Central memory CD8-positive, alpha-beta T cell (primary cell): Measurements from ENCODE around the gene RNF183.

Experiments used
- ATAC-seq: fragments of 150-1000 bp; cut with Tn5 transposase; replicated peaks from 2 replicates; pipeline ENCODE4 v1.10.0; 2022; ENCODE audit warnings: mild to moderate bottlenecking, moderate FRiP score, moderate number of reproducible peaks; ENCODE audit not compliant: poor library complexity, severe bottlenecking; ENCODE audit errors: extremely low read depth
- DNase-seq, 2 donors: peaks; one replicate each; pipeline ENCODE4 v3.0.0; 2021; ENCODE audit warnings: low spot score in 2 of 2
- H3K27ac Mint-ChIP-seq: one replicate; pipeline ENCODE4 v1.8.0; 2022; ENCODE audit warnings: low read depth, mild to moderate bottlenecking, moderate library complexity, mixed read lengths
- H3K27me3 Mint-ChIP-seq: one replicate; pipeline ENCODE4 v1.8.0; 2022; ENCODE audit warnings: mixed read lengths
- H3K36me3 Mint-ChIP-seq: one replicate; pipeline ENCODE4 v1.8.0; 2022; ENCODE audit warnings: mild to moderate bottlenecking, moderate library complexity, mixed read lengths; ENCODE audit not compliant: insufficient read depth
- H3K4me1 Mint-ChIP-seq: one replicate; pipeline ENCODE4 v1.8.0; 2022; ENCODE audit warnings: mixed read lengths
- H3K4me3 Mint-ChIP-seq: one replicate; pipeline ENCODE4 v1.8.0; 2022; ENCODE audit warnings: mild to moderate bottlenecking, moderate library complexity, mixed read lengths
- H3K9me3 Mint-ChIP-seq: one replicate; pipeline ENCODE4 v1.8.0; 2022; ENCODE audit warnings: mixed read lengths

RNF183 gene, protein sequence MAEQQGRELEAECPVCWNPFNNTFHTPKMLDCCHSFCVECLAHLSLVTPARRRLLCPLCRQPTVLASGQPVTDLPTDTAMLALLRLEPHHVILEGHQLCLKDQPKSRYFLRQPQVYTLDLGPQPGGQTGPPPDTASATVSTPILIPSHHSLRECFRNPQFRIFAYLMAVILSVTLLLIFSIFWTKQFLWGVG

DNA sequence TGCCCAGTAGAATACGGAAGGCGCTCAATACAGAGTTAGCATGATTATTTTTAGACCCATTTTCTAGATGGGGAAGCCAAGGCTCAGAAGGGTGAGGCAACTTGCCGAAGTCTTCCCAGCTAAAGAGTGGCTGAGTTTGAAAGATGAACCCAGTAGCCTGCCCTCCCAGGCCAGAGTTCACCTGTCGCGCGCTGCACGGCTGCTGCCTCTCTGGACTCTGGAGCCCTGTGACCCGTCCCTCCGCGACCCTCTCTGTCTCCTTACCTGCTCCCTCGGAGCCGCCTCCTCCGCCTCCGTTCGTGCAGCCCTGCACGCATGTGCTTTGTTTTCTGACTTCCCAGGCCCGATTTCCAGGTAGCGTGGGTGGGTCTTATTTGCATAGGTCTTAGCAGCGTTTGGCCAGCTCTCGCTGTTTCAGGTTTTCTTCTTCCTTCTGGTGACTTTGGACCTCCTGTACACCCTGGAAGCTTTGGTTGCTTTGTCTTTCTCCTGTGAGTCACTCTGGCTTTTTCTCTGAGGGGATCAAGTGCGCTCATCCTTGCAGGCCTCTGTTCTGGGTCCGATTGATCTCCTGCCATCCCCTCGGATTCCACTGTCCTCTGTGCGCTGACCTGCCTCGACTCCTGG, at the start of gene RNF183:
Gene RNF183, minus strand, starts transcription at position 585 of the 627 bp plus-strand sequence. CDS start 5,192 bp downstream, outside the sequence.
- ATAC-seq (no peak), DNase-seq (no peak)
- Mint-ChIP-seq H3K27me3 (peaks cover 36% of the 10 kb centered on the region), H3K36me3 (no peaks in the 10 kb centered on the region), H3K4me3 (no peak within 1 kb of the TSS), H3K9me3 (no peaks in the 10 kb centered on the region), H3K4me1 (no peaks in the 10 kb centered on the region), H3K27ac (no peak within 1 kb of the TSS)

DNA sequence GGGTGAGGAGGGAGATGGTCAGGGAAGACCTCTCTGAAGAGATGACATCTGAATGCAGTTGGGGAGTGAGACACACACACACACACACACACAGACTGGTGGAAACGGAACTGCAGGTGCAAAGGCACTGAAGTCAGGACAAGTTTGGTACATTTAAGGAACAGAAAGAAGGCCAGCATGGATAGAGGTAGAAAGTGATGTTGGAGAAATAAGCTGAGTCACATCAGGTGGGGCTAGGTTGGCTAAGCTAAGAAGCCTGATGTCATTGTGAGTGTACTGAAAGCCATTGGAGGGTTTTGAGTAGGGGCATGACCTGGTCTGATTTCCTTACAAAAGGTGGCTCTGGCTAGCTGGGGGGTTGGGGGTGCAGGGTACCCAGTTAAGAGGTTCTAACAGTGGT, 49.2 kb upstream of the RNF183 start:
- Mint-ChIP-seq H3K27me3 (peaks cover 39% of the 10 kb centered on the region), H3K4me1 (peaks cover 18% of the 10 kb centered on the region), H3K36me3 (peaks cover 5% of the 10 kb centered on the region), H3K4me3 (no peak overlapping the region), H3K27ac (no peak overlapping the region), H3K9me3 (no peaks in the 10 kb centered on the region)
- DNase-seq (no peak), ATAC-seq (no peak)

DNA sequence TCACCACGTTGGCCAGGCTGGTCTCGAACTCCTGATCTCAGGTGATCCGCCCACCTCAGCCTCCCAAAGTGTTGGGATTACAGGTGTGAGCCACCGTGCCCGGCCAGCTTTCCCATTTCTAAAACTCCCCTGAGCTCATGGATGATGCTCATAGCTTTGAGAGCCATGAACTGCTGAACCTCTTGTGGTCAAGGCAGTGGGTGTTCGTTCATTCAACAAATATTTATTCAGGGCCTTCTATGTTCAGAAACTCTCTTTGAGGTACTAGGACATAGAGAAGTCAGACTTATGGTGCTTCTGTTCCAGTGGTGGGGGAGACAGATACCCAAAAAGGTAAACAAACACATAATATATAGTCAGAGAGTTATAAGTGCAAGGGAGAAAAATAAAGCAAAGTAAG, 48.8 kb upstream of the RNF183 start:
- ATAC-seq (no peak), DNase-seq (no peak)
- Mint-ChIP-seq H3K4me1 (peaks cover 18% of the 10 kb centered on the region), H3K4me3 (no peak overlapping the region), H3K9me3 (no peaks in the 10 kb centered on the region), H3K27ac (no peak overlapping the region), H3K27me3 (peaks cover 42% of the 10 kb centered on the region), H3K36me3 (peaks cover 5% of the 10 kb centered on the region)

DNA sequence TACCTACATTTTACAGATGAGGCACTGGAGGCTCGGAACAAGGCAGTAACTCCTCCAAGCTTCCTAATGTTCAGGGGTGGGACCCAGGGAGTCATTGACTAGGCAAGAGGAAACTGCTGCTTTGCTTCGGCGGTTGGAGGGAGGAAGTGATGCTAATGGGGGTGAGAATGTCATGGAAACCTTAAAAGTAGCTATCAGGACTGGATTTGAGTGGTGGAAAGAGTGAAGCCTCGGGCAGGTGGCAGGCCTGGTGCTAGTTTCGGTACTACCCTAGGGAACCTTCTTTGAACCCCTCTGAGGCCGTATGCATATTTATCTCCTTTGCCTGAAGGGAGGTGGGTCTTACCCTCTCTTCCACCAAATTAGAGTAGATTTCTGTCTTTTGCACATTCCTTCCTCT, 47.8 kb upstream of the RNF183 start:
- peak overlapping the region; percentile 82 for H3K4me3 Mint-ChIP-seq
- DNase-seq (no peak), ATAC-seq (peak; percentile 57)
- no peaks in the 10 kb centered on the region for H3K9me3 Mint-ChIP-seq
- peaks cover 42% of the 10 kb centered on the region for H3K27me3 Mint-ChIP-seq
- peaks cover 5% of the 10 kb centered on the region for H3K36me3 Mint-ChIP-seq
- H3K27ac Mint-ChIP-seq: no peak overlapping the region
- peaks cover 18% of the 10 kb centered on the region for H3K4me1 Mint-ChIP-seq

DNA sequence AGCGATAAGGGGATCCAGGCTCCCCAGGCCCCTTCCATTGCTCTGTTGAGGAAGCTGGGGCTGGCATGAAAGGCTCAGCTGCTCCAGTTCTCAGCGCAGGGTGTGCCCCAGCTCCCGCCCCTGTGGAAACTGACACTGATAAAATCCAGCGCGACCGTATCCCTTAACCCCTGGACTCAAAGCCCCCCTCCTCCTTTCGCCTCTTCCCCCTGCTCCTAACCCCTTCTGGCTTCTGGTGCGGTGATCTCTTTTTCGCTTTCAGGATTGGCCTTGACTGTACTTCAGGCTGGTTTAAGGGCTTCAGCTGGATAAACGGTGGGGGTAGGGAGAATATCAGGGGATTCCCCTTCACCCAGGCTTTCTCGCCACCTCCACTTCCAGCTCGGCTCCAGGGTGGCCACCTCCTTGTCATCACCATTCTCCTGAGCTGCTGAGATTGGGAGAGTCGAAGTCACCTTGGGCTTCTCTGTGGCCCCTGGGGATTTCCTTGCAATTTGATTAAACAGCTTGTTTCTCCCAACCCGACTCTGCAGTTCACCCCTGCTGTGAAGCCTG, 47.0 kb upstream of the RNF183 start:
- no peak for DNase-seq
- peaks cover 18% of the 10 kb centered on the region for H3K4me1 Mint-ChIP-seq
- H3K4me3 Mint-ChIP-seq: peak overlapping the region; percentile 82
- H3K27me3 Mint-ChIP-seq: peaks cover 42% of the 10 kb centered on the region
- no peaks in the 10 kb centered on the region for H3K9me3 Mint-ChIP-seq
- peak; percentile 21 for ATAC-seq
- H3K36me3 Mint-ChIP-seq: peaks cover 5% of the 10 kb centered on the region
- H3K27ac Mint-ChIP-seq: no peak overlapping the region

DNA sequence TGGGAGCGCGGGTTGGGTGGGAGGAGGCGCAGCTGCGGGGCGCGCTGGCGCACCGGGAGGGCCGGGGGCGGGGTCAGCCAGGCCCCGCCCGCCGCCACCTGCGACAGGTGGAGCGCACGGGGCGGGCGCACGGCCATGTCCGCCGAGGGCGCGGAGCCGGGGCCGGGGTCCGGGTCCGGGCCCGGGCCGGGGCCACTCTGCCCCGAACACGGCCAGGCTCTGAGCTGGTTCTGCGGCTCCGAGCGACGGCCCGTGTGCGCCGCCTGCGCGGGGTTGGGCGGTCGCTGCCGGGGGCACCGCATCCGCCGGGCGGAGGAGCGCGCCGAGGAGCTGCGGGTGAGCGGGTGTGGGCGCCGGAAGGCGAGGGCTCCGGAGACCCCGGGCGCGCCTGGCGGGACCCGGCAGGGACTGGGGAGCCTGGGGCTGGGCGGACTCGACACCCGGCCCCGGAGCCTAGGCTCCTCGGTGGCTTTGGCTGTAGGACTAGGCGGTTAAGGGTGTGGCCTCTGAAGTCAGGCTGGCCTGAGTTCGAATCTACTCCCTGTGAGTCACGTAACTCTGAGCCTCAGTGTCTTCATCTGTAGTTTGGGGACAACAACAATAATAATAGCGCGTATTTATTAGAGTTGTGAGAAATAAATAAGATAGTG, 46.4 kb upstream of the RNF183 start, which contains the start of gene BSPRY:
Gene BSPRY, plus strand, starts transcription at position 97 of the 650 bp plus-strand sequence. Its CDS starts 39 bp downstream, at position 136.
- Mint-ChIP-seq H3K27me3 (peaks cover 42% of the 10 kb centered on the region), H3K9me3 (no peaks in the 10 kb centered on the region), H3K4me3 (peak within 1 kb of the TSS; percentile 82), H3K4me1 (peaks cover 18% of the 10 kb centered on the region), H3K36me3 (peaks cover 5% of the 10 kb centered on the region), H3K27ac (no peak within 1 kb of the TSS)
- no peak for DNase-seq
- ATAC-seq: peak; percentile 50

DNA sequence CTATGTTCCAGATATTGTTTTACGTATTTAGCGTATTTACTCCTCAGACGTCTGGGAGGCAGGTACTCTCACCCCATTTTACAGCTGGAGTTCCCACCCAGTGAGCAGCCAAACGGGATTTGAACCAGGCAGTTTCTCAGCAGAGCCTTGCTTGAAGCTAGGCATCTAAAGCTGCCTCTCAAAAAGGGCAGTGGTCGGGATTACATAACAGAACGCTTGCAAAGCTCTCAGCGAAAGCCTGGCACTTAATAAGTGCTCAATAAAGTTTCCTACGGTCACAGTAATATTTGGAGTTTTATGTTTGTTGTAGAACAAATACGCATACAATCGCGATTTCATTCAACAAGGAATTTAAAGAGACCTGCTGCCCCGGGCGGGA, 45.9 kb upstream of the RNF183 start:
- H3K9me3 Mint-ChIP-seq: no peaks in the 10 kb centered on the region
- no peak for ATAC-seq
- peaks cover 18% of the 10 kb centered on the region for H3K4me1 Mint-ChIP-seq
- no peak overlapping the region for H3K27ac Mint-ChIP-seq
- peaks cover 5% of the 10 kb centered on the region for H3K36me3 Mint-ChIP-seq
- no peak for DNase-seq
- peaks cover 42% of the 10 kb centered on the region for H3K27me3 Mint-ChIP-seq
- H3K4me3 Mint-ChIP-seq: peak overlapping the region; percentile 72

DNA sequence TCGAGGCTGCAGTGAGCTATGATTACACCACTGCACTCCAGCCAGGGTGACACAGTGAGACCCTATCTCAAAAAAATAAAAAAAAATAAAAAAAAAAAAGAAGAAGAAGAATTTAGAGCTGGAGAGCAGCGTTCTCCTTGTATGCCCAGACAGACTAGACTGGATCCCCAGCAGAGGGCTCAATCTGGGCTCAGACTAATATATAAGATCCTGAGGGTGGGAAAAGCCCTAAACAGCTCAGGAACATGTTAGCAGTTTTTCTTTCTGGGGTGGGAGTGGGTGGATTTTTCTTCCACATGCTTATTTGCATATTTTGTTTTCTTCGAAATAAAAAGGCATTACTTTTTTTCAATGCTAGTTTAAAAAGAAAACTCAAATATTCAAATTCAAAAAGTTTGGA, 45.3 kb upstream of the RNF183 start:
- Mint-ChIP-seq H3K4me3 (no peak overlapping the region), H3K27ac (no peak overlapping the region), H3K9me3 (no peaks in the 10 kb centered on the region), H3K36me3 (peaks cover 5% of the 10 kb centered on the region), H3K4me1 (peaks cover 18% of the 10 kb centered on the region), H3K27me3 (peaks cover 42% of the 10 kb centered on the region)
- no peak for ATAC-seq
- DNase-seq: no peak

DNA sequence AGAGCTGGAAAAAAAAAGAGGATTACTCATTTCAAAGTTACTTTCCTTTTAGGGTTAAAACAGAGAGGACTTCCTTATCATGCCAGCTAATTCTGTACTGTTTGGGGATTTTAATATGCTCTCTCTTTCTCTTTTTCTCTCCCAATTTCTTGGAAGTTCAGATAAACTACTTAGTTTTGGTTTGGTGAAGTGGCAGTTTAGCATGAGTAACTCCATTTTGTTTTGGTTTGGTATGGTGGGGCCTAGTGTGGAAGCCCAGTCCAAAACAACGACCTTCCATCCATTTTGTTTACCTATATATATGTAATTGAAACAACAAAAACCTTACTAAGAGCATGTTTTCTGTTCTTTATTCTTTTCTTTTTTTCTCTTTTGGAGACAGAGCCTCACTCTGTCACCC, 42.5 kb upstream of the RNF183 start:
- Mint-ChIP-seq H3K36me3 (peaks cover 4% of the 10 kb centered on the region), H3K27me3 (peaks cover 18% of the 10 kb centered on the region), H3K4me3 (no peak overlapping the region), H3K4me1 (peaks cover 11% of the 10 kb centered on the region), H3K9me3 (no peaks in the 10 kb centered on the region), H3K27ac (no peak overlapping the region)
- DNase-seq: no peak
- no peak for ATAC-seq

DNA sequence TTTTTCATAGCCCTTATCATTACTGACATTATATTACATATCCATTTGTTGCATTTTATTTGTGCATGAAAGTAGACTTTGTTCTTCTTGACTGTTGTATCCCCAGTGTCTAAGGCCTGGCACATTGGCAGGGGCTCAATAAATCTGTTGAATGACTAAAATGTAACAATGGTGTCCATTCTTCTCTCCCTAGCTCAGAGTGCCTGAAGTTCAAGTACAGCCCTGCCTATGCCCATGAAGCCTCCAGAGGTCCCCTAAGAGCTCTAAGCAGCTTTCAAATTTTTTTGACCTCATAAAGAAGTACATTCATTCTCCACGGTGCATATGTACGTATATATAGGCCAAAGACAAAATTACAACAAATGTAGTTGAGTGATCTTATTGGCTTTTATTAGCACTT, 42.0 kb upstream of the RNF183 start:
- Mint-ChIP-seq H3K4me1 (peaks cover 11% of the 10 kb centered on the region), H3K27me3 (peaks cover 13% of the 10 kb centered on the region), H3K27ac (no peak overlapping the region), H3K36me3 (peaks cover 4% of the 10 kb centered on the region), H3K4me3 (no peak overlapping the region), H3K9me3 (no peaks in the 10 kb centered on the region)
- no peak for DNase-seq
- ATAC-seq: no peak

DNA sequence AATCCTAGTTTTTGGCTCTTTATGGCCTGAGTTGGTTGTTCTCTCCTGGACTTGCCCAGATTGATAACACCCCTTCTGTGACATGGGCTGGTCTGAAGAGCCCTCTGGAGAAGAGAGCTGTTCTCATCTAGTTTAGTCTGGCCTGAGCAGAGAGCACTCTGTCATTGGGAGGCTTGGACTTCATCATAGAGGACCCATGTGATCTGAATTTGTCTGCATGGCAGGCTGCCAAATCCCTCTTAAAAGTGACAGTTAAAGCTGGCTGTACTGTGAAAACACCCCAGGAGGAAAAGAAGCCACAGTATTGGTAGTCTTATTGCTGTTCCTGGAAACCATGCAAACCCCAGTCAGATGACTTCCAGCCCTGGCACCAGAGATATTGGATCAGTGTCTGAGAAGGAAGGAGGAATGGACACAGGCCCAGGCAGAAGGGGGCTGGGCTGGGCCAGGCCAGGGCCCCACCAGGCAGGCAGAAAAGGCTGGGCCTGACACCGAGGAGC, 40.6 kb upstream of the RNF183 start:
- H3K27ac Mint-ChIP-seq: no peak overlapping the region
- H3K4me1 Mint-ChIP-seq: peaks cover 12% of the 10 kb centered on the region
- no peaks in the 10 kb centered on the region for H3K9me3 Mint-ChIP-seq
- H3K27me3 Mint-ChIP-seq: peaks cover 17% of the 10 kb centered on the region
- H3K36me3 Mint-ChIP-seq: peaks cover 3% of the 10 kb centered on the region
- DNase-seq: no peak
- no peak overlapping the region for H3K4me3 Mint-ChIP-seq
- no peak for ATAC-seq

DNA sequence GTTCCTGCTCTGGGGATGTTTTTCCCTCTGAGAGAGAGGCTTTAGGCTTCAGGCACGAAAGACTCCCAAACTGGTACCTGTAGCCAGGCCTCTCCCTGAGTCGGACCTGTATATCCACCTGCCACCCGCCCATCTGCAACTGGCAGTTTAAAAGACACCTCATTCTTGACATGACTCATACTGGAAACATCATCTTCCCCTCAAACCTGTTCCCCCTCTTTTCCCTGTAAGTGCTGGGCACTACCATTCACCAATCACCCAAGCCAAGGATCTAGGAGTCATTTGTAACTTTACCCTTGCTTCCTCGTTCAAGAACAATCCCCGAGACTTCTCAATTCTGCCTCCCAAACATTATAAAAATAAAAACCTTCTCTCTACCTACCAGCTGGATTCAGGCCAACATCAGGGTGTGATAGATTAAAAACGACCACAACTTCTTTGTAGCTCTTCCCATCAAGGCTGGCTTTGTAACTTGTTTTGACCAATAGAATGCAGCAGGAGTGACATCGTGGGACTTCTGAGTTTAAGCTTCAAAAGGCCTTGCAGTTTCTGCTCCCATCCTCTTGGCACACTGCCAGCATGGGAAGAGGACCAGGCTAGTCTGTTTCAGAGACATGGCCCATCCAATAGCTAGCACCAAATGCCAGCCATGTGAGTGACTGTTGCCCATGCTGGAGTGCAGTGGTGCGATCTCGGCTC, 38.7 kb upstream of the RNF183 start:
- no peak for DNase-seq
- H3K4me1 Mint-ChIP-seq: peaks cover 12% of the 10 kb centered on the region
- no peak overlapping the region for H3K27ac Mint-ChIP-seq
- no peak for ATAC-seq
- peak overlapping the region; percentile 23 for H3K4me3 Mint-ChIP-seq
- peaks cover 3% of the 10 kb centered on the region for H3K36me3 Mint-ChIP-seq
- H3K9me3 Mint-ChIP-seq: no peaks in the 10 kb centered on the region
- H3K27me3 Mint-ChIP-seq: peaks cover 10% of the 10 kb centered on the region
